ENCODE measurements around the gene ZFPL1.

Gene ZFPL1

DNA sequence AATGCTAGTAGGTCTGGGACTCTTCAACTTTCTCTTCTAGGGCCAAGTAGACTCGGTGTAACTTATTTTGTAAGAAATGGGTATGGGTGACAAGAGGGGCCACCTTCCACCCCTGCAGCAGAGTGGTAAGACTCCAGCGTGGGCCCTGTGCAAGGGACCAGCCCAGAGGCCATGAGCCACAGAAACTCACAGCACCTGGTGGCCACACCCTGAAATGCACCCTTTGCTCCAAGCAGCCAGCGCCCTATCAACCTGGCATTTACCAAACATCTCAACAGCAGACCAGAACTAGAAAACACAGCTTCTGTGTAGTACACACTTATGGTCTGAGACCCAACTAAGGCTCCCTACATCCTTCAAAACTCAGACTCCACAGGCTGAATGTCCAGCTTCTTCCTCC is 5.9 kb upstream of the ZFPL1 start:
- DNase-seq (ENCODE audit: low read depth in 2 of 2) = peak; percentile 35 to 47
- H3K4me3 ChIP-seq (replicated peaks in 1 of 2; ENCODE audit: low read depth in 2 of 2, low read length in 2 of 2) = no peak overlapping the region
- TF ChIP-seq, protein P1, sequence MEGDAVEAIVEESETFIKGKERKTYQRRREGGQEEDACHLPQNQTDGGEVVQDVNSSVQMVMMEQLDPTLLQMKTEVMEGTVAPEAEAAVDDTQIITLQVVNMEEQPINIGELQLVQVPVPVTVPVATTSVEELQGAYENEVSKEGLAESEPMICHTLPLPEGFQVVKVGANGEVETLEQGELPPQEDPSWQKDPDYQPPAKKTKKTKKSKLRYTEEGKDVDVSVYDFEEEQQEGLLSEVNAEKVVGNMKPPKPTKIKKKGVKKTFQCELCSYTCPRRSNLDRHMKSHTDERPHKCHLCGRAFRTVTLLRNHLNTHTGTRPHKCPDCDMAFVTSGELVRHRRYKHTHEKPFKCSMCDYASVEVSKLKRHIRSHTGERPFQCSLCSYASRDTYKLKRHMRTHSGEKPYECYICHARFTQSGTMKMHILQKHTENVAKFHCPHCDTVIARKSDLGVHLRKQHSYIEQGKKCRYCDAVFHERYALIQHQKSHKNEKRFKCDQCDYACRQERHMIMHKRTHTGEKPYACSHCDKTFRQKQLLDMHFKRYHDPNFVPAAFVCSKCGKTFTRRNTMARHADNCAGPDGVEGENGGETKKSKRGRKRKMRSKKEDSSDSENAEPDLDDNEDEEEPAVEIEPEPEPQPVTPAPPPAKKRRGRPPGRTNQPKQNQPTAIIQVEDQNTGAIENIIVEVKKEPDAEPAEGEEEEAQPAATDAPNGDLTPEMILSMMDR (IDR thresholded peaks at IDR 0.05; ENCODE audit: low read depth, low read length) = peak; percentile 66

DNA sequence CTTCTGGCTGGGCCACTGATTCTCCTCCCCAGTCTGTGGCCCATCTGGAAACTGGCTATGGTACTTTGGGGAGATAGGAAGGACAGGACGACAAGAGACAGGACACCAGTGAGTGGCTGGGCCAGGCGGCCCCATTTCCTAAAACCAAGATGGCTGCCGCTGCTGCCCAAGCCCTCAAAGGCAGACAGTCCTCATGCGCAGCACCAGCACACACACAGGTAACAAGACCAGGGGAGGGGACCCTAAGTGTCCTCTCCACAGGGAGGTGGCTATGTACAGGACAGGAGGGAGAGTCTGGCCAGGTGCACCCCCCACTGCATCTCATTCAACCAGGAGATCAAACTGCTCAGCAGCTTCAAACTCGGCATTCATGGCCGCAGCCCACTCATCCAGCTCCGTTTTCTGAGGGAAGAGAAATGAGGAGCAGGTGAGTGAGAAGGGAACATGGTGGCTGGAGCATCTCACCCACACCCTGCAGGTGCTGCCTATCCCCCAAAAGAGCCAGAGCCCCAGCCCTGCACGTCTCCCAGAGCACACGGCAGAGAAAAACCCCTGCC is 5.2 kb upstream of the ZFPL1 start:
- DNase-seq (ENCODE audit: low read depth in 2 of 2) = no peak
- no peak overlapping the region for H3K4me3 ChIP-seq (replicated peaks in 1 of 2; ENCODE audit: low read depth in 2 of 2, low read length in 2 of 2)
- TF ChIP-seq, protein P1 (IDR thresholded peaks at IDR 0.05; ENCODE audit: low read depth, low read length) = no peak

DNA sequence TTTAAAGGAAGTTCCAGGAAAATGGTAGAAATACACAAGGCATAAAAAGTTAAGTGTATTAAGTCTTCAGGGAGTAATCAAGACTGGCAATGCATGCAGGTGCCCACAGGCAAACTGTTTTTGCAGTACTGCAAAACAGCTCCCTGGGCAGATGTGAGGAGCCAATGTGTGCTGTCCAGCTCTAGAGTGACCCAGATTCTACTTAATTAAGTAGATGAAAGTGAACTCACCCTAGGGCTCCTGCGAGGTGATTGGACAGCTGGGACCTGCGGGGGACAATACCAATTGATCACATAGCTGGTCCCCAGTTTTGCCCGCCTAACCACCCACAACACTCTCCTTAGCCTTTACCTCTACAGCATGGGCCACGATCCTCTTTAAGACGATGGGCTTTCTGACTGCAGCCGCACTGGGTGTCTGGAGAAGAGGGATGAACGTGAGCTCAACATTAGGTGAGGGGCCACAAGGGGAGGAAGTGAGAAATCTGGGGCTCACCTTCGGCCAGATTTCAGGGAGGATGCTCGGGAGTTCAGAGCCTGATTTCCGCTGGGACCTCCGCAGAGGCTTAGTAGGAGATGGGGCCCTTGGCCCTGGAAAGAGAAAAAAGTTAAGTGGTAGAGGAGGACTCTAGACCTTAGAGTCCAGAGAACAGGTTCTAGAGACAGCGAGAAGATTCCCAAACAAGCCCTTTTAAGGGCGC is 738 bp upstream of the ZFPL1 start:
- TF ChIP-seq, protein P1 (IDR thresholded peaks at IDR 0.05; ENCODE audit: low read depth, low read length) = no peak
- peak overlapping the region; percentile 81 to 91 for H3K4me3 ChIP-seq (replicated peaks in 1 of 2; ENCODE audit: low read depth in 2 of 2, low read length in 2 of 2)
- no peak for DNase-seq (ENCODE audit: low read depth in 2 of 2)

DNA sequence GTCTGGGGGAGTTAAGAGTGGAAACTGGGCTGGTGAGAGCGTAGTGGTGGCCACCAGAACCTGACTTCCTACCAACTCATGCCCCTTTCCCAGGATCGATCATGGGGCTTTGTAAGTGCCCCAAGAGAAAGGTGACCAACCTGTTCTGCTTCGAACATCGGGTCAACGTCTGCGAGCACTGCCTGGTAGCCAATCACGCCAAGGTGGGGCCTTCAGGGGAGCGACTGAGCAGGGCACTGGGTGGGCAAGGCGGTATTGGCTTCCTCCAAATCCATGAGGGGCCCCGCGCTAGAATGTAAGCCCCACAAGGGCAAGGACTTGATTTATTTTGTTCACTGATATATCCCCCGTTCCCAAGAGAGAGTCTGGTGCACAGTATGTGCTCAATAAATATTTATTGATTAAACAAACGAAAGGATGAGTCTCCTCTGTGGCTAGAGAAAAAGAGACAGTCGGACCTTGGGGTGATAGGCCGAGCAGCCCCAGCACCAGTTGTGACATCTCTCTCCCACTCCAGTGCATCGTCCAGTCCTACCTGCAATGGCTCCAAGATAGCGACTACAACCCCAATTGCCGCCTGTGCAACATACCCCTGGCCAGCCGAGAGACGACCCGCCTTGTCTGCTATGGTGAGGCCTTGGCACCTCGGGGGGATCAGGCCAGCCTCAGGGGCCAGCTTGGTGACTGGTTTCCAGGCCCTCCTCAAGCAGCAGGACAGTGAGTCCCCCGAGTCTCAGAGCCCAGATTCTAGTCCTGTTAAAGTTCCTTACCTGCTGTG is 765 bp downstream of the ZFPL1 start:
- TF ChIP-seq, protein P1 (IDR thresholded peaks at IDR 0.05; ENCODE audit: low read depth, low read length) = no peak
- no peak for DNase-seq (ENCODE audit: low read depth in 2 of 2)
- peak overlapping the region; percentile 81 to 91 for H3K4me3 ChIP-seq (replicated peaks in 1 of 2; ENCODE audit: low read depth in 2 of 2, low read length in 2 of 2)

DNA sequence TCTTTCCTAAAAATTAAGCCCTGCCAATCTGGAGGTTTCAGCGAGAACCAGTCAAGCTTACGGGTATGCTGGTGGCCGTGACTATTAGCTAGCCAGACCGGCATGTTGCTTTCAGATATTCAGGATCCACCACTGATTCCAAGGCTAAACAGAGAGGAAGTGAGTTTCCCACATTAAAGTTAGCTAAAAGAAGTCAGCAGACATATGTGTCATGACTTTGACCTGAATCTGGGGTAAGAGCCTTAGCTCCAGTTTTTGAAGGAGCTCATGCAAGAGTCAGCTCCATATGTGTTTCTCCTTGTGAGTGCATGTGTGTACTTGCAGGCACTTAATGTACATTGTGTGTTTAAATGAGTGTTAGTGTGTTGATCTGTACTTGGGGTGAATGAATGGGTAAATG is 1.4 kb downstream of the ZFPL1 start:
- TF ChIP-seq, protein P1 (IDR thresholded peaks at IDR 0.05; ENCODE audit: low read depth, low read length) = no peak
- no peak for DNase-seq (ENCODE audit: low read depth in 2 of 2)

DNA sequence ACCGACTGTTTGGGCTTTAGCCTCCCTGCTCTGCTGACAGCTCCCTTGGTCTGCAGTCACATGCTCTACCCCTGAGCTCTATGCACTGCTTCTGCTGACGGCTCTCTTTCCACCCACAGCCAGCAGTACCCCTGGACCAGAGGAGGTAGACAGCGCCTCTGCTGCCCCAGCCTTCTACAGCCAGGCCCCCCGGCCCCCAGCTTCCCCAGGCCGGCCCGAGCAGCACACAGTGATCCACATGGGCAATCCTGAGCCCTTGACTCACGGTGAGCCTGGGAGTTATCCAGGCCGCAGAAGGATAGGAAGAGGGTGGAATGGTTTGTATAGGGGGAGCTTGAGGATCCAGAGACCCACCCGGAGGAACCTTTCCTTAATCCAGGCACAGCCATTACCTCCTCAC is 2.8 kb downstream of the ZFPL1 start:
- H3K4me3 ChIP-seq (replicated peaks in 1 of 2; ENCODE audit: low read depth in 2 of 2, low read length in 2 of 2) = no peak overlapping the region
- TF ChIP-seq, protein P1 (IDR thresholded peaks at IDR 0.05; ENCODE audit: low read depth, low read length) = no peak
- DNase-seq (ENCODE audit: low read depth in 2 of 2) = no peak

More for the DNA sequence above, 1.4 kb downstream of the ZFPL1 start:
- no peak overlapping the region for H3K4me3 ChIP-seq (replicated peaks in 1 of 2; ENCODE audit: low read depth in 2 of 2, low read length in 2 of 2)
